Nephron (organoid): Measurements from ENCODE around the gene THRB.

Experiments
- H3K27ac Mint-ChIP-seq, 3 experiments: 2 replicates each; pipeline ENCODE4 v1.8.0; 2020; ENCODE audit warnings: mixed read lengths in 3 of 3, mild to moderate bottlenecking in 2 of 3, moderate library complexity in 1 of 3
- H3K27me3 Mint-ChIP-seq: 2 replicates; pipeline ENCODE4 v1.8.0; 2021; ENCODE audit warnings: low read depth, mild to moderate bottlenecking, moderate library complexity, mixed read lengths
- H3K36me3 Mint-ChIP-seq: 2 replicates; pipeline ENCODE4 v1.8.0; 2020; ENCODE audit warnings: low read depth, mixed read lengths
- H3K4me1 Mint-ChIP-seq: 2 replicates; pipeline ENCODE4 v1.8.0; 2020; ENCODE audit warnings: mixed read lengths
- H3K4me3 Mint-ChIP-seq, 3 experiments: 2 replicates each; pipeline ENCODE4 v1.8.0; 2020; ENCODE audit warnings: mild to moderate bottlenecking in 3 of 3, mixed read lengths in 3 of 3, moderate library complexity in 2 of 3
- H3K9me3 Mint-ChIP-seq: 2 replicates; pipeline ENCODE4 v1.8.0; 2020; ENCODE audit warnings: mixed read lengths
- CTCF ChIP-seq, 3 experiments: fragments of 200-600 bp; sonication (generic); IDR thresholded peaks; one replicate each; pipeline ENCODE4 v1.5.0; 2021; ENCODE audit warnings: antibody characterized with exemption in 3 of 3; ENCODE audit not compliant: unreplicated experiment in 3 of 3

The THRB gene

GRCh38 chr3:24475925-24476324 is 18.7 kb downstream of the THRB start:
- no peak overlapping the region for H3K27ac Mint-ChIP-seq
- no peaks in the 10 kb centered on the region for H3K36me3 Mint-ChIP-seq
- no peak for TF ChIP-seq CTCF (IDR thresholded peaks at IDR 0.05; ENCODE audit: unreplicated experiment in 3 of 3)
- H3K4me3 Mint-ChIP-seq, result no peak overlapping the region
- H3K9me3 Mint-ChIP-seq, result peaks cover 3% of the 10 kb centered on the region
- peaks cover 11% of the 10 kb centered on the region for H3K27me3 Mint-ChIP-seq
- no peaks in the 10 kb centered on the region for H3K4me1 Mint-ChIP-seq

- Mint-ChIP-seq H3K36me3 (no peaks in the 10 kb centered on the region), H3K27ac (no peak overlapping the region), H3K4me3 (no peak overlapping the region), H3K27me3 (peaks cover 9% of the 10 kb centered on the region), H3K9me3 (peaks cover 3% of the 10 kb centered on the region), H3K4me1 (no peaks in the 10 kb centered on the region)
- TF ChIP-seq CTCF (IDR thresholded peaks at IDR 0.05; ENCODE audit: unreplicated experiment in 3 of 3), result no peak
These were observed 19.8 kb downstream of the THRB start for GRCh38 chr3:24474862-24475261.

GRCh38 chr3:24472358-24472757 is 22.3 kb downstream of the THRB start:
- Mint-ChIP-seq H3K4me1 (no peaks in the 10 kb centered on the region), H3K27ac (no peak overlapping the region), H3K4me3 (no peak overlapping the region), H3K9me3 (peaks cover 19% of the 10 kb centered on the region), H3K27me3 (peaks cover 2% of the 10 kb centered on the region), H3K36me3 (peaks cover under 1% of the 10 kb centered on the region)
- TF ChIP-seq CTCF (IDR thresholded peaks at IDR 0.05; ENCODE audit: unreplicated experiment in 3 of 3), result no peak

GRCh38 chr3:24471486-24471885 is 23.2 kb downstream of the THRB start:
- Mint-ChIP-seq H3K27me3 (no peaks in the 10 kb centered on the region), H3K36me3 (peaks cover 3% of the 10 kb centered on the region), H3K4me1 (no peaks in the 10 kb centered on the region), H3K27ac (no peak overlapping the region), H3K4me3 (no peak overlapping the region), H3K9me3 (peaks cover 22% of the 10 kb centered on the region)
- no peak for TF ChIP-seq CTCF (IDR thresholded peaks at IDR 0.05; ENCODE audit: unreplicated experiment in 3 of 3)

- Mint-ChIP-seq H3K9me3 (peaks cover 28% of the 10 kb centered on the region), H3K27me3 (no peaks in the 10 kb centered on the region), H3K4me1 (no peaks in the 10 kb centered on the region), H3K4me3 (no peak overlapping the region), H3K36me3 (peaks cover 3% of the 10 kb centered on the region), H3K27ac (no peak overlapping the region)
- no peak for TF ChIP-seq CTCF (IDR thresholded peaks at IDR 0.05; ENCODE audit: unreplicated experiment in 3 of 3)
These were observed 24.4 kb downstream of the THRB start for GRCh38 chr3:24470277-24470676.

GRCh38 chr3:24464389-24464788 is 30.3 kb downstream of the THRB start:
- TF ChIP-seq CTCF (IDR thresholded peaks at IDR 0.05; ENCODE audit: unreplicated experiment in 3 of 3), result no peak
- Mint-ChIP-seq H3K4me3 (no peak overlapping the region), H3K27me3 (no peaks in the 10 kb centered on the region), H3K4me1 (no peaks in the 10 kb centered on the region), H3K27ac (no peak overlapping the region), H3K9me3 (peaks cover 26% of the 10 kb centered on the region), H3K36me3 (peaks cover 3% of the 10 kb centered on the region)
